HG03045 (cell line): ENCODE results near the gene GTF2F2.
"Not testable (repeated sequence)": the region's sequence is repeated elsewhere in the genome, so short reads cannot be mapped to it uniquely, and the experiment has no call there.

Experiments
- ATAC-seq: cut with Tn5 transposase; IDR thresholded peaks from one replicate; pipeline ENCODE4 v1.9.1; 2021; ENCODE audit warnings: mild to moderate bottlenecking, moderate library complexity; ENCODE audit not compliant: unreplicated experiment

GTF2F2 gene

DNA sequence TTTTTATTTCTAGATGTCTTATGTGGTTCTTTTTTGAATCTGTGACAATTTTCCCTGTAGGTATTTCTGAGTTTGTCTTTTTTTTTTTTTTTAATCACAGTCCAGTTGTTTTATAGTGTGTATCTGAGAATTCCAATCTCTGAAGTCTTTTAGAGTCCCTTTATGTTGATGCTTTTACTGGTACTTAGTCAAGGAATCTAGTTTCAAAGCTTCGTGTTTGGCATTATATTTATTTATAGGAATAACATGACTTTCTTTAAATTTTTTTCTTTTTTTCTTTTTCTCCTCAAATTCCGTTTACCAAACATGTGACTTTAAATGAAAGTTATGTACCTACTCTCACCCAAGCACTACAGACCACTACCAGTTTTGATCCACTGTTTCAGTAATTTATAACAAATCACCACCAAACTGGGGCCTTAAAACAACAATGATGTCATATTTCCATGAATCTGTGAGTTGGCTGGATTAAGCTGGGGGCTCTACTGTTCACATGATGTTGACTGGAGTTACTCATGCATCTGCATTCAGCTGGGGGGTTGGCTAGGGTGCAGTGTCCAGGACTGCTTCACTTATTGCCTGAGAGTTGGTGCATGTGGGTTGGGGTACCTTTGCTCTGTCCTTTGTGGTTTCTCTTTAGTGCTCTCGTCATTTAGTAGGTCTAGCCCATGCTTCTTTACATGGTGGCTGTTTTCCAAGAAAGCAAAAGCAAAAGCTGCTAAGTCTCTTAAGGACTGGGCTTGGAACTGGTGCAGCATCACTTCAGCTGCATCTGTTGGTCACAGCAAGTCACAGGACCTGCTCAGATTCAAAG is 58.2 kb downstream of the GTF2F2 start:
- ATAC-seq = no peak

GRCh38 chr13:45179428-45179827 is 59.1 kb downstream of the GTF2F2 start:
- no peak for ATAC-seq

- no peak for ATAC-seq
These were observed 60.0 kb downstream of the GTF2F2 start for GRCh38 chr13:45180303-45180702.

- ATAC-seq = no peak
These were observed 60.6 kb downstream of the GTF2F2 start for GRCh38 chr13:45180713-45181601.

- no peak for ATAC-seq
These were observed 64.4 kb downstream of the GTF2F2 start for GRCh38 chr13:45184693-45185092.

GRCh38 chr13:45185286-45185685 is 65.0 kb downstream of the GTF2F2 start:
- no peak for ATAC-seq

DNA sequence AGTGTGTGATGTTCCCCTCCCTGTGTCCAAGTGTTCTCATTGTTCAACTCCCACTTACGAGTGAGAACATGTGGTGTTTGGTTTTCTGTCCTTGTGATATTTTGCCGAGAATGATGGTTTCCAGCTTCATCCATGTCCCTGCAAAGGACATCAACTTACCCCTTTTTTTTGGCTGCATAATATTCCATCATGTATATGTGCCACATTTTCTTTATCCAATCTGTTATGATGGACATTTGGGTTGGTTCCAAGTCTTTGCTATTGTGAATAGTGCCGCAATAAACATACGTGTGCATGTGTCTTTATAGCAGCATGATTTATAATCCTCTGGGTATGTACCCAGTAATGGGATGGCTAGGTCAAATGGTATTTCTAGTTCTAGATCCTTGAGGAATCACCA is 68.8 kb downstream of the GTF2F2 start:
- not testable (repeated sequence) for ATAC-seq

- not testable (repeated sequence) for ATAC-seq
These were observed 69.2 kb downstream of the GTF2F2 start for GRCh38 chr13:45189511-45189910.

DNA sequence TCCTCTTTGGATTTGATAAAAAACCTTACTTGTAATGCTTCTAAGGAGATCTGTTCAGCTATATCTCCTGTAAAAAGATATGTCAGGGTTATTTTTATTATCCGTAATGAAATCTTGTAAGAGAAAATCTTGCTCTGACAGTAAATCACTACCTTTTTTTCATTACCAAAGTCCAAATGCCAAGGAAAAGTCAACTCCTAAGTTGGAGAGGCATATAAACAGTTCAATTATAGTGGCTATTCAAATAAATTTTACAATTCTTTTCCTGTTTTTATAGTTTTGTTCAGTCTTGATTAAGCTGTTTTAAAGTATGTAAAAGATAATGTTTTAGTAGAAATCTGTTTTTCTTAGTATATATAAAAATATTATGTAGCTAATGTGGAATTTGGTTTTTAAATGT is 71.6 kb downstream of the GTF2F2 start:
- no peak for ATAC-seq

DNA sequence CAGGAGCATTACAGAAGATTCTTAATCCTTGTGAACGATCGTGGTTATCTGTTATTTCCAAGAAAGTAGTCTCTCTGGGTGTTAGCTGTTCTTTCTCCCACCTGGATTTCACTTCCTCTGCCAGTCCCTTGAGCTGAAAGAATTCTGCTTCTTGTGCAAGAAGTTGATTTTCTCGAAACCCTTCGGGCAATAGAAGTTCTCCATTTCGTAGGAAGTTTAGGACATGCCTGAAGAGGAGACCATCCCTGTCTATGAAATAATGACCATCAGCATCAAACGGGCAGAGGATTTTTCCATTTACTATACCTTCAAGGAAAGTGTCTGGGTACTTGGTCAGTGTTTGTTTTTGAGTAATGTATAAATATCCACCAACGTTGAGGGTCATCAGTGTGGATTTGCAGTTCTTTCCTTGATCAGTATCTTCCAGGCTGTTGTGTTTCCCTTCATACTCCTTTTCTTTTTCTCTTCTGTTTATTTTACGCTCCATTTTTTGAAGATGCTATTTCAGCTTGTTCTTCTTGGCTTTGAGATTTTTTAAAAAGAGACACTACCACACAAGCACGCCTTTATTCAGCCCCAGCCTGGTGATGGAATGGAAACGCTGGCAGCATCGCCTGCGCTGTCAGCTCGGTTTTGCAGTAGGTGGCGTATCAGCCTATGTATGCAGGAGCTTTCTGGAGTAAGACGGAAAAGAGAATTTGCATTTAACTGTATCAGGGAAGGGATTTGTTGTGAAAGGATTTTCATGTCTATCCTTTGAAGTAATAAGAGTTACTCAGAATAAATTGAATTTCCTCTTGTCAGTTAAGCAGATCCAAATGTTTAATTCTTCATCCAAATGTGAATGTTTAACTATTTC is 74.0 kb downstream of the GTF2F2 start:
- ATAC-seq = no peak

GRCh38 chr13:45195421-45195820 is 75.1 kb downstream of the GTF2F2 start:
- ATAC-seq = no peak

DNA sequence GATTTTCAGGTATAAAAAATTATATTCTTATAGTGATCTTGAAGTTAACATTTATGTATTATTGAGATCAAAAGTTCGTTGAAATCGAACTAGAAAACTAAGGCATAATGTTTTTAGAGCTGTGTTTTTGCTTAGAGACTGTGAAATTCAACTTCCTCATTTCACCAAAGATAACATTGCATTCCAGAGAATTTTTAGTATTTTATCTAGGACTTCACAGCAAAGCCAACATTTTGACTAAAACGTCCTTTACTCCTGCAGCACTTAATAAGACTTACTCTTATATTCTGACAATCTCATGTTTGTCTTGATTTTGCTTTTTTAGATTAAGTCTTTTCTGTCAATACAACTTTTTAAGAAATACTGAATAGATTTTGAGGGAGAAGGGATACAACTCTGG is 75.8 kb downstream of the GTF2F2 start:
- ATAC-seq = no peak

DNA sequence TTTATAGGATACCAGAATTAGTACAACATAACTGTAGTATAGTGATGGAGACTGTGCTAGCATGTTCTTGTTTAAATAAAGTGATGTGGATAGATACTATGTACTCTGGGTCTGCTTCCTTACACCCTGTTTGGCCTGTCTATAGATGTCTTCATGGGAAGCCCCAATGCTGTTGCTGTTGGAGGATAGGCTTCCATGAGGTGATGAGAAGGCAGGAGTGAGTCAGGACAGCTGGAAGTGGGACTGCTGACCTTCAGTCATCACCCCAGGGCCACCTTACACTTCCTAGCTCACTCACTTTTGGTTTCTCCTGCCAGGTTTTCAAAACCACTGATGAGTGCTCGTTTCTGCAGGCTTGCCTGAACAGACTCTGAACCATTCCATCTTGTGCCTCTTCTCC is 76.3 kb downstream of the GTF2F2 start:
- no peak for ATAC-seq

GRCh38 chr13:45198041-45198440 is 77.7 kb downstream of the GTF2F2 start:
- no peak for ATAC-seq

DNA sequence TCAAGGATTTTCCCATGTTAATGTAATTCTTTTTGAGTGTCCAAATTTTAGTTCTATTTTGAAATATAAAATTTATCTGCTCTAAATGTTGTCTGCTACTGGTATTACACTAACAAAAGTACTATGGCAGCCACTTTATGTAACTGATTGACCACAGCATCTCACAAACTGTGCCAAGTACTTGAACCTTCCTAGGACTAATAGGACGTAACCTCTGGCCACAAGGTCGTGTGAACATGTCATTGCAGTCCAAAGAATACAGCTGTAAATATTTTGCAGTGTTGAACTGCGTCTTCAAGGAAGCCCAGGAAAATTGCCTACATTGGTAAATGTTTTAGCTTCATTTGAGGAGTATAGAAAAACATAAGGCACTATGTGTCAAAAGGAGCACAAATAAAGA is 78.6 kb downstream of the GTF2F2 start:
- ATAC-seq = no peak

GRCh38 chr13:45199711-45200110 is 79.4 kb downstream of the GTF2F2 start:
- ATAC-seq = no peak

- ATAC-seq = no peak
These were observed 80.5 kb downstream of the GTF2F2 start, which contains the start of gene KCTD4 for GRCh38 chr13:45200701-45201232. Gene KCTD4, minus strand, starts transcription at chr13:45201045. Its CDS starts 6,478 bp downstream, at chr13:45194567.

DNA sequence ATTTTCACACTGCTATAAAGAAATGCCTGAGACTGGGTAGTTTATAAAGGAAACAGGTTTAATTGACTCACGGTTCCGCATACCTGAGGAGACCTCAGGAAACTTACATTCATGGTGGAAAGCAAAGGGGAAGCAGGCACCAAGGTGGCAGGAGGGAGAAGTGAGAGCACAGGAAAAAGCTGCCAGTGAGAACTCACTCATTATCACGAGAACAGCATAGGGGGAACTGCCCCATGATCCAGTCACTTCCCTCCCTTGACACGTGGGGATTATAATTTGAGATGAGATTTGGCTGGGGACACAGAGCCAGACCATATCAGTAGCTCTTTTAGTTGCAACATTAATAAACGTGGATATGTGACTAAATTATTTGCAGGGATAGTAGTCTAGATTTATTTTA is 84.8 kb downstream of the GTF2F2 start:
- ATAC-seq = no peak

GRCh38 chr13:45206340-45206739 is 86.0 kb downstream of the GTF2F2 start:
- peak; percentile 72 for ATAC-seq

DNA sequence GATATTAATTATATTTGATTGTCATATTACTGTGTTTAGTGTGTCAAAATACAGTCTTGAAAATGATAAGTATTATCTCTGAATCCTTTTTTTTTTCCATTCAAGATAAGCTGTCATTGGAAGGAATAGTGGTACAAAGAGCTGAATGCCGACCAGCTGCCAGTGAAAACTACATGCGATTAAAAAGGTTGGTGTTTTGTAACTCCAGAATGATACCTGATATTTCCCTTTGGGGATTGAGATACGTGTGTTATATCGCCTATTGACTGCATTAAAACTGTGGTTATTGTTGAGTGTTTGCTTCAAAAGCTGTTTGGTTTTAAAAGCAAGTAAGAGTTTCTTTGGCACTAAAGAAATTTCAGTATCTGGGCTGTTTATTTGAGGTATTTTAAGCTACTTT is 87.0 kb downstream of the GTF2F2 start:
- no peak for ATAC-seq

DNA sequence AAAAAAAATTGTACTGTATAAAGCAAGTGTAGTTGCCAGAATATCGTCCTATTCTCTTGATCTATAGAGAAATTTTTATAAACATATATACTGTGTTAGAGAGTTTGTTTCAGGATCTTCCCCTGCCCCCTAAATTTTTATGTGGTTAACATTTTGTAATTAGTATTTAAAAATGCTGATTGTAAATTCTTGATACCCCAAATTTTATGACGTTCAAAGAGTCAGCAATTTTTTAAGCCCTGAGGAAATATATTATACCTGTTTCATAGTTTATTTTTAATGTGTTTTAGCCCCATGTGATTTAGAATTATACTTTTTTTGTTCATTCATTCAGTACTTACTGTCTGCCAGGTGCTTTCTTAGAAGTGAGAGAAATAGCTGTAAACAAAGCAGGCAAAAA is 87.8 kb downstream of the GTF2F2 start:
- ATAC-seq = no peak
